Activated naive CD4-positive, alpha-beta T cell treated with anti-CD3 and anti-CD28 coated beads for 36 hours (primary cell): ENCODE results near the gene PLXDC1. TPM values are rescaled to one million over a fixed set of nuclear protein-coding genes. Genes with fewer than 3 reads are reported as not detected.
"Not testable (repeated sequence)": the region's sequence is repeated elsewhere in the genome, so short reads cannot be mapped to it uniquely, and the experiment has no call there.

ENCODE experiments used
- CTCF ChIA-PET: fragments of 350-600 bp; sonication (Branson Sonifier 250); formaldehyde crosslinking; loops from one replicate; lab custom pipeline; 2021; ENCODE audit warnings: antibody characterized with exemption; lab: Charles Lee
- DNase-seq: peaks from one replicate; pipeline ENCODE4 v3.0.0-alpha.2; 2020
- H3K27ac Mint-ChIP-seq: one replicate; pipeline ENCODE4 v1.8.0; 2021; ENCODE audit warnings: mild to moderate bottlenecking, mixed read lengths
- H3K27me3 Mint-ChIP-seq: one replicate; pipeline ENCODE4 v1.8.0; 2021; ENCODE audit warnings: low read depth, mixed read lengths
- H3K36me3 Mint-ChIP-seq: one replicate; pipeline ENCODE4 v1.8.0; 2021; ENCODE audit warnings: low read depth, mixed read lengths
- H3K4me1 Mint-ChIP-seq: one replicate; pipeline ENCODE4 v1.8.0; 2021; ENCODE audit warnings: low read depth, mixed read lengths
- H3K4me3 Mint-ChIP-seq: one replicate; pipeline ENCODE4 v1.8.0; 2021; ENCODE audit warnings: mild to moderate bottlenecking, moderate library complexity, mixed read lengths
- H3K9me3 Mint-ChIP-seq: one replicate; pipeline ENCODE4 v1.8.0; 2021; ENCODE audit warnings: mixed read lengths
- intact Hi-C: fragments of 100-400 bp; cut with micrococcal nuclease; formaldehyde crosslinking; loops from one replicate; pipeline ENCODE4 v1.15.1; 2023
- total RNA-seq, 2 experiments: library from RNA; stranded (reverse); gene quantifications; one replicate each; pipeline ENCODE4 v1.2.3, GENCODE V29; 2021

Gene PLXDC1
- total RNA-seq, 2 experiments from 2014 or later, result 1.2 to 1.4 TPM

DNA sequence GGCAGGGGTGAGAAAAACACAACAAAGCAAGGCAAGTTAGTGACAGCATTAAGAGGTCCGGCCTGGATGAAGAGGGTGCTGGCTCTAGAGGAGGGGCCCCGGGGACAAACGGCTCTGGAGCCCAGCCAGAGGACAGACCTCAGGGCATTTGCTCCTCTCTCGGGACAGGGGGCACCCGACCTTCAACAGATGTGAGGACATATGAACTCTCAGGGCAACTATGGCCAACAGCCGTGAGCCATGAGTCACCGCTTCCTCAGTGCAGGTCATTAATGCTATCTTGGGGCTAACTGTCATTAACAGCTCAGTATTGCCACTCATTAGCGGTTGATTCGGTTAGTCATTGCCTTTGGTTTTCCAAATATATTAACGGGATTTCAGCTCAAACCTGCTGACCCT lies 24.3 kb upstream of the PLXDC1 start:
- H3K27ac Mint-ChIP-seq, result no peak overlapping the region
- intact Hi-C loops, result loop anchor here (1.0 kb wide), 1 partner anchor 192 kb away; no protein-coding TSS in a partner anchor
- no peaks in the 10 kb centered on the region for H3K36me3 Mint-ChIP-seq

DNA sequence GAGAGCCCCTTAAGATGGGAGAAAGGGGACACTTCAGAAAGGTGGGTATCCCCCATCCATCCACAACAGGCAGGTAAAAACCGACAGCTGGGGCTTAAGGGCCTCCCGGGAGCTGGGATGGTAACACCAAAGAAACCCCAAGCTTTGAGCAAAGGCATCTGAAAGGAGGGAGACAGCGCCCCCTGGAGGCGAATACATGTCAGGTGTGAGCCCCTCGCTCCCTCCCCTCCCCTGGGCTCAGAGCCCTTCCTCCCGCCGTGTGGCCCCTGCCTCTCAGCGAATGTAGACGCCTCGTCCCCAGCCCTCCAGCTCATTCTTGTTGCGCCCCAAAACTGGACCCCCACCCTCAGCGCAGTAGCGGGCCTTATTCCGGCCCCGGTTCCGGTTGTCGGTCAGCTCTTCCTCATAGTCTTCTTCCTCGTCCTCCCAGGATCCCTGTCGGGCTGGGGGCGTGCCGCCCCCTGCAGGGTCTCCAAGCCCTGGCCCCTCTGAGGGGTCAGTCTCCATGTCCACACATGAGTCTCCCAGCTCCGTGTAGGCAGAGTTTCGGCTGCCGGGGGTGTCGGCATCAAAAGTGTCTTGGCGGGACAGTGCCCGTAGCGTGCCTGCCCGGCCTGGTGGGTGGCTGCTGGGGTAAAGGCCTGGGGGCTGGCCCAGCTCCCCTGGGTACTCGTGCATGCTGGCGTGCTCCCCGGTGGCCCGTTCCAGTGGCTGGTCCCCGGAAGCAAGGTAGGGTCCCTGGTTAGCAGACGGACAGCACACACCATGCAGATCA lies 23.7 kb upstream of the PLXDC1 start:
- Mint-ChIP-seq H3K4me1 (peaks cover 4% of the 10 kb centered on the region), H3K27me3 (no peaks in the 10 kb centered on the region), H3K27ac (no peak overlapping the region), H3K4me3 (no peak overlapping the region), H3K9me3 (no peaks in the 10 kb centered on the region), H3K36me3 (no peaks in the 10 kb centered on the region)
- peak; percentile 85 for DNase-seq
- CTCF ChIA-PET, result interaction anchor here (0.6 to 5.0 kb wide), 26 partner anchors 8 to 617 kb away, joined by 3 to 73 read pairs (median 4); partner anchors contain the start of genes ARL5C, PLXDC1 and RPL19
- intact Hi-C loops, result loop anchor here (1.0 kb wide), 1 partner anchor 192 kb away; no protein-coding TSS in a partner anchor

More for the DNA sequence above, 24.3 kb upstream of the PLXDC1 start:
- Mint-ChIP-seq H3K4me3 (no peak overlapping the region), H3K4me1 (peaks cover 4% of the 10 kb centered on the region), H3K27me3 (no peaks in the 10 kb centered on the region), H3K9me3 (no peaks in the 10 kb centered on the region)
- CTCF ChIA-PET, result interaction anchor here (0.6 to 5.0 kb wide), 14 partner anchors 8 to 304 kb away, joined by 3 to 73 read pairs (median 6); partner anchors contain the start of gene ARL5C
- DNase-seq, result no peak

DNA sequence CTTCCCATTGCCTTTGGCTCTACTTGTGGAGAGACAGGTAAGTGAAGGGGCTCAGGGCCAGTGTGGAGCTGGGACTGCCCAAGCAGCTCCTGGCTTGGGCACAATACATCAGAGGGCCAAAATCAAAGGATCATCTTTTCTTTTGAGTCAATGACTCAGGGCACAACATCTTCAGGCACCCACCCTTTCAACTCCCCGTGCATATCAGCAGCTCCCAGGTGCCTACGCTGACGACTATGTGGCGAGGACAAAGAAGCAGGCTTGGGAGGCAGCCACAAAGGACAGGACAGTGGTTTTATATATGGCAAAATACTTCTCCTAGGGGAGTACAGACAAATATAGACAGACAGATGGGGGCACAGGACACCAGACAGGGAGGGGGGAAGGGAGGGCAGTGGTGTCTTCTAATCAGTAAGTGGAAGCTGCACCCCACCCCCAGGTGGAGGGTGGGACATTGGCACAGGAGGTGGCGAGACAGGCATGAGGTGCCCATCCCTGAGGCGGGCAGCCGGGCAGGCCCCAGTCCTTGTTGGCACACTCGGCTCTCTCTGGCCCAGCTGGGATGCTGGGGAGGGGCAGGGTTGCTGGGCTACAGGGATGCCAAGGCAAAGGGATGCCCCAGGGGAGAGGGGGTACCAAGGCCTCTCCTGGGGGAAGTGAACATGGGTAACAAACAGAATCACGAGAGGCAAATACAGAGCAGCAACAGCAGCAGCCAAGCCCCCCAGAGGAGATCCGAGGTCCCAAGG lies 22.3 kb upstream of the PLXDC1 start:
- H3K36me3 Mint-ChIP-seq, result no peaks in the 10 kb centered on the region
- H3K4me3 Mint-ChIP-seq, result no peak overlapping the region
- DNase-seq, result no peak
- no peak overlapping the region for H3K27ac Mint-ChIP-seq
- CTCF ChIA-PET, result interaction anchor here (0.8 to 5.0 kb wide), 17 partner anchors 9 to 196 kb away, joined by 3 to 73 read pairs (median 4); partner anchors contain the start of genes ARL5C, PLXDC1 and RPL19
- no peaks in the 10 kb centered on the region for H3K9me3 Mint-ChIP-seq
- H3K4me1 Mint-ChIP-seq, result peaks cover 4% of the 10 kb centered on the region
- peaks cover 5% of the 10 kb centered on the region for H3K27me3 Mint-ChIP-seq
- intact Hi-C loops, result no loop called here

DNA sequence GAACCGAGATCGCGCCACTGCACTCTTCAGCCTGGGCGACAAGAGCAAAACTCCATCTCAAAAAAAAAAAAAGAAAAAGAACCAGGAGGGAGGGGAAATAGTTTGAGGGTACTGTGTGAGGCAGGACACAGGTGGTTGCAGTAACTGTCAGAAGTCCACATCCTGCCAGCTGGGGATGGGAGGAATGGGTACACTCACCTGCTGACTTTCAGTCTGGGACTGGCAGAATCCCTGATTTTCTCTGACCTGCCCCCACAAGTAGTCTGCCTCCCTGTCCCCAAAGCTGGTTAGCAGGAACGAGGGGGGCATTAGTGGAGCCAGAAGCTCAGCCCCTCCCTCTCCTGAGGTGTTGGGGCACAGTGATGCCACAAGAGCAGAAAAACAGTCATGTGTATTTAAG lies 21.6 kb upstream of the PLXDC1 start:
- Mint-ChIP-seq H3K27ac (no peak overlapping the region), H3K4me3 (no peak overlapping the region), H3K36me3 (no peaks in the 10 kb centered on the region), H3K9me3 (no peaks in the 10 kb centered on the region), H3K27me3 (peaks cover 7% of the 10 kb centered on the region), H3K4me1 (peaks cover 4% of the 10 kb centered on the region)
- CTCF ChIA-PET, result interaction anchor here (2.5 to 5.0 kb wide), 3 partner anchors 9 to 190 kb away, joined by 15 to 73 read pairs (median 44); partner anchors contain the start of genes ARL5C and PLXDC1
- DNase-seq, result no peak
- intact Hi-C loops, result no loop called here

DNA sequence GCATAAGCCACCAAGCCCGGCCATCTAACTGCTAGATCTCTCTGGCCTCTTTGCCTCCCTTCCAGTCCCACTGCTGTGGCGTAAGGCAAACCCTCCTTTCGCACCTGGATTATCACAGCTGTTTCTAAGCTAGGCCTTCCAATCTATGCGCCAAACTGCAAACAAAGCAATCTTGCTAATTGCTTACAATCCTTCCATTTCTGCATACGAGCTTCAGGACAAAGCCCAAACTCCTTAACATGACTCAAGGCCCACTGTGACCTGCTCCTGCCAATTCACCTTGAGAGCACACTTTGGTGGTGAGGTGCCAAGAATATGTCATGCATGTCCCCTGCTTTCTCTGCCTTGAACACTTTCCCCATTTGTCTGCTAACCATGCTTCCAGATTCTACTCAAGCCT lies 20.5 kb upstream of the PLXDC1 start:
- H3K36me3 Mint-ChIP-seq, result no peaks in the 10 kb centered on the region
- H3K9me3 Mint-ChIP-seq, result no peaks in the 10 kb centered on the region
- H3K27ac Mint-ChIP-seq, result no peak overlapping the region
- peaks cover 9% of the 10 kb centered on the region for H3K4me1 Mint-ChIP-seq
- no peak overlapping the region for H3K4me3 Mint-ChIP-seq
- no peak for DNase-seq
- intact Hi-C loops, result no loop called here
- peaks cover 7% of the 10 kb centered on the region for H3K27me3 Mint-ChIP-seq
- CTCF ChIA-PET, result interaction anchor here (1.3 to 2.5 kb wide), 3 partner anchors 19 to 188 kb away, joined by 3 to 15 read pairs (median 7); partner anchors contain the start of gene PLXDC1

DNA sequence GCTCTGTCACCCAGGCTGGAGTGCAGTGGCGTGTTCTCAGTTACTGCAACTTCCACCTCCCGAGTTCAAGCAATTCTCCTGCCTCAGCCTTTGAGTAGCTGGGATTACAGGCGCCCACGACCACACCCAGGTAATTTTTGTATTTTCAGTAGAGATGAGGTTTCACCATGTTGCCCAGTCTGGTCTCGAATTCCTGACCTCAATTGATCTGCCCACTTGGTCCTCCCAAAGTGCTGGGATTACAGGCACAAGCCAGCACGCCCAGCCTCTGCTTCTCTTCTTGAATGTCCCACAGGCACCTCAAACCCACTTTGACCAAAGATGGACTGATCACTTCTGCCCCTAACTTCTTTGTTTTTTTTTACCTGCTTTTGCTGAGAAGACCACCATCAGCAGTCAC lies 19.1 kb upstream of the PLXDC1 start:
- no peak overlapping the region for H3K27ac Mint-ChIP-seq
- H3K27me3 Mint-ChIP-seq, result peaks cover 18% of the 10 kb centered on the region
- no peak for DNase-seq
- no peaks in the 10 kb centered on the region for H3K9me3 Mint-ChIP-seq
- no peaks in the 10 kb centered on the region for H3K36me3 Mint-ChIP-seq
- no peak overlapping the region for H3K4me3 Mint-ChIP-seq
- CTCF ChIA-PET, result interaction anchor here (0.7 to 2.4 kb wide), 2 partner anchors 127 to 187 kb away, joined by 3 to 7 read pairs; no protein-coding TSS in a partner anchor
- intact Hi-C loops, result no loop called here
- H3K4me1 Mint-ChIP-seq, result peaks cover 11% of the 10 kb centered on the region

DNA sequence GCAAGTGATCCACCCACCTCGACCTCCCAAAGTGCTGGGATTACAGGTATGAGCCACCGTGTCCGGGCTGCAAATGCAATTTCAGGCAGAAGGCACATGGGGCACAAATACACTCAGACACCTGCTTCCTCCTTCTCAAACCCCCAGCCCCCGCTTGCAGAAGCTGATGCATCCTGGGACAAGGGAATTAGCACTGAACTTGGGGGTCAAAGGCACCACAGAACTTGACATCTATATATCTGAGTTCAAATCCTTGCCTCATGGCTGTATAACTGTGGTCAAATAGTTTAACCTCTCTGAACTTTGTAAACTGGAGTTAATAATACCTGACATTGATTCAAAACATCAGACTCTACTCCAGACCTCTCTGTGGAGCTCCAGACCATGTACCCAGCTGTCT lies 18.7 kb upstream of the PLXDC1 start:
- CTCF ChIA-PET, result interaction anchor here (0.7 to 2.4 kb wide), 7 partner anchors 17 to 203 kb away, joined by 3 to 7 read pairs (median 4); no protein-coding TSS in a partner anchor
- H3K9me3 Mint-ChIP-seq, result no peaks in the 10 kb centered on the region
- H3K27ac Mint-ChIP-seq, result no peak overlapping the region
- H3K4me3 Mint-ChIP-seq, result no peak overlapping the region
- H3K4me1 Mint-ChIP-seq, result peaks cover 12% of the 10 kb centered on the region
- intact Hi-C loops, result no loop called here
- no peak for DNase-seq
- peaks cover 18% of the 10 kb centered on the region for H3K27me3 Mint-ChIP-seq
- H3K36me3 Mint-ChIP-seq, result no peaks in the 10 kb centered on the region

DNA sequence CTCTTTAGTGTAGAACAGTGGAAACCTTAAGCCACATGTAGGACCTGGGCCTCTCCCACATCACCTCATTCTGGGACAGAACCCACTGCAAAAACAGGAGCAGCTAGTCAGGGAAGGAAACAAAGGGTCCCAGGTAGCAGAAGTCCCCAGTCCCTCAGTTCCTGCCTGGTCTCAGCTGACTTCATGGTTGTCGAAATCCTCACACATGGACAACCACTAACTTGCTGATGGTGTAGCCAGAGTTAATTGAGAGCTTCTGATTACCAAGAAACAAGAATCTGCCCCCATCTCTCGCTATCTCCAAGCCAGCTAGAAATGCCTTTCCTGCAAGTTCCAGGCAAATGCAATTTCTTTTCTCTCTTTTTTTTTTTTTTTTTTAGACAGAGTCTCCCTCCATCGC lies 18.1 kb upstream of the PLXDC1 start:
- H3K36me3 Mint-ChIP-seq, result no peaks in the 10 kb centered on the region
- CTCF ChIA-PET, result interaction anchor here (0.7 to 1.4 kb wide), 5 partner anchors 16 to 203 kb away, joined by 3 to 7 read pairs (median 4); no protein-coding TSS in a partner anchor
- intact Hi-C loops, result loop anchor here (5.0 kb wide), 1 partner anchor 68 kb away; no protein-coding TSS in a partner anchor
- H3K27ac Mint-ChIP-seq, result no peak overlapping the region
- peaks cover 23% of the 10 kb centered on the region for H3K27me3 Mint-ChIP-seq
- H3K9me3 Mint-ChIP-seq, result no peaks in the 10 kb centered on the region
- DNase-seq, result no peak
- H3K4me1 Mint-ChIP-seq, result peaks cover 16% of the 10 kb centered on the region
- H3K4me3 Mint-ChIP-seq, result no peak overlapping the region

DNA sequence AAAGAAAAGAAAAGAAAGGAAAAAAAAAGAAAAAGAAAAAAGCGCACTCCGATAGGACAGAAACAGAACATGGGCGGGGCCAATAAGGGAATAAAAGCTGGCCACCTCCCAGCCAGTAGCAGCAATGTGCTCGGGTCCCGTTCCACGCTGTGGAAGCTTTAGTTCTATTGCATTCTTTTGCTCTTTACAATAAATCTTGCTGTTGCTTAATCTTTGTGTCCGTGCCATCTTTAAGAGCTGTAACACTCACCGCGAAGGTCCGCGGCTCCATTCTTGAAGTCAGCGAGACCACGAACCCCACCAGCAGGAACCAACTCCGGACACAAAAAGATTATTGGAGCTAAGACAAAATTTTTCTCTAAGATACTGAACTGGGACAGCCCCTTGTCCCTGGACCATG lies 17.7 kb upstream of the PLXDC1 start:
- intact Hi-C loops, result loop anchor here (5.0 kb wide), 1 partner anchor 68 kb away; no protein-coding TSS in a partner anchor
- DNase-seq, result no peak
- Mint-ChIP-seq H3K27me3 (peaks cover 23% of the 10 kb centered on the region), H3K36me3 (no peaks in the 10 kb centered on the region), H3K4me1 (peaks cover 18% of the 10 kb centered on the region), H3K9me3 (no peaks in the 10 kb centered on the region), H3K4me3 (no peak overlapping the region), H3K27ac (no peak overlapping the region)
- CTCF ChIA-PET, result interaction anchor here (0.6 to 1.4 kb wide), 4 partner anchors 9 to 427 kb away, joined by 3 to 7 read pairs (median 4); no protein-coding TSS in a partner anchor

DNA sequence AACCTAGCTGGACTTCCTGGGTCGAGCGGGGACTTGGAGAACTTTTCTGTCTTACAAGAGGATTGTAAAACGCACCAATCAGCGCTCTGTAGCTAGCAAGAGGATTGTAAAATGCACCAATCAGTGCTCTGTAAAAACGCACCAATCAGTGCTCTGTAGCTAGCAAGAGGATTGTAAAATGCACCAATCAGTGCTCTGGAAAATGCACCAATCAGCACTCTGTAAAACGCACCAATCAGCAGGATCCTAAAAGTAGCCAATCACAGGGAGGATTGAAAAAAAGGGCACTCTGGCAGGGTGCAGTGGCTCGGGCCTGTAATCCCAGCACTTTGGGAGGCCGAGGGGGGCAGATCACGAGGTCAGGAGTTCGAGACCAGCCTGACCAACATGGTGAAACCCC lies 17.1 kb upstream of the PLXDC1 start:
- H3K4me3 Mint-ChIP-seq, H3K9me3 Mint-ChIP-seq, H3K36me3 Mint-ChIP-seq, DNase-seq, H3K27ac Mint-ChIP-seq: not testable (repeated sequence)
- intact Hi-C loops, result loop anchor here (5.0 kb wide), 1 partner anchor 69 kb away; no protein-coding TSS in a partner anchor
- peaks cover 19% of the 10 kb centered on the region for H3K4me1 Mint-ChIP-seq
- H3K27me3 Mint-ChIP-seq, result peaks cover 23% of the 10 kb centered on the region
- CTCF ChIA-PET, result interaction anchor here (0.6 to 5.4 kb wide), 4 partner anchors 9 to 427 kb away, joined by 3 to 69 read pairs (median 3); partner anchors contain the start of gene PLXDC1

DNA sequence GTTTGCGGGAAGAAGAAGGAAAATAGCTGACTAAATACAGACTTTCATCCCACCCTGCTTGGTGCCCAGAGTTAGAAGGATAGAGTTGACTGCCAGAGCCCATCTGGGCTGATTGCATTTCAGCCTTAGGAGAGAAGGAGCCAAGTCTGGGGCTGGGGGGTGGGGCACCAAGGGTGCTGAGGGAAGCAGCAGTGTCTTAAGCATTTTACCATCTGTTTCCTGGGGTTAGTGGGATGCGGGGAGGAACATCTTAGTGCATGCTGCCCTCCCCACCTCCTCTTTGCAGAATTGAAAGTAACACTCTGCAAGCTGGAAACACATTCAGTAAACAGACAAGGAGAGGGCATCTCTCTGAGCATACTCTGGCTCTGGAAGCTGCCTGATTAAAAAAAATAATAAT lies 16.0 kb upstream of the PLXDC1 start:
- no peak for DNase-seq
- H3K27ac Mint-ChIP-seq, result no peak overlapping the region
- CTCF ChIA-PET, result interaction anchor here (0.8 to 6.7 kb wide), 3 partner anchors 8 to 65 kb away, joined by 3 to 73 read pairs (median 69); partner anchors contain the start of gene PLXDC1
- H3K4me3 Mint-ChIP-seq, result no peak overlapping the region
- H3K4me1 Mint-ChIP-seq, result peaks cover 16% of the 10 kb centered on the region
- intact Hi-C loops, result loop anchor here (5.0 kb wide), 1 partner anchor 70 kb away; no protein-coding TSS in a partner anchor
- H3K36me3 Mint-ChIP-seq, result no peaks in the 10 kb centered on the region
- H3K27me3 Mint-ChIP-seq, result peaks cover 23% of the 10 kb centered on the region
- no peaks in the 10 kb centered on the region for H3K9me3 Mint-ChIP-seq
